ENCODE results near the gene CDH13.

DNA sequence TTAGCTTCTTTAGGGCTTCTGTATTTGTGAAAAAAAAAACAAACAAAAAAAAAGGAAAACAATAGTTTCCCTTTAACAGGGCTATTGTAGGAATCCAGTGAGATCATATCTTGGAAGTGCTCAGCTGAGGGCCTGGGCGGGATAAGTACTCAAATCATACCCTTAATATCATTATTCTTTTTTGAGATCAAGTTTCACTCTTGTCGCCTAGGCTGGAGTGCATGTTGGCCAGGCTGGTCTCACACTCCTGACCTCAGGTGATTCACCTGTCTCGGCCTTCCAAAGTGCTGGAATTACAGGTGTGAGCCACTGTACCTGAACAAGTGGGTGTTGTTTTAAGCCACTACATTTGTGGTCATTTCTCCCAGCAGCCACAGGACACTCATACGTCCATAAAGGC is 87.0 kb downstream of the CDH13 start:
- TF ChIP-seq TBP (IDR thresholded peaks at IDR 0.05; ENCODE audit: low read depth, low read length) (no peak), CTCF (IDR thresholded peaks at IDR 0.05; ENCODE audit: control extremely low read depth in 1 of 3, insufficient read depth in 1 of 3, low read depth in 1 of 3, low read length in 3 of 3) (no peak)
